ENCODE measurements around the gene SFMBT1.

The SFMBT1 gene

DNA sequence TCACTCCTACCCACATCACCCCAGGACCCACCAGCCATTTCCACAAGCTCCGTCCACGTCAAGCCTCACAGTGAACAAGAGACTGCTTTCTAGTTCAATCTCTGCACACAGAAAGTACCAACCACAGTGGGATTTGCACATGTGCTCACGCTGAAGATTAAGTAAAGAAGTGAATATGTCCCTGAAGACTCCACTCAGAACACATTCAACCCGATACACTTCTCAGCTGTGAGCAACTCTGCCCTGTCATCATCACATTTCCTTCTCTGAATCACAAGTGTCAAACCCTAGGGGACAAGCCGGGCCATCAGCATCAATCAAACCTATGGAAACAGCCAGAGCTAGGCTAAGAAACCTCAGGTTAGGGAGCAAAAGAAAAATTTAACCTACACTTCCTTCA is 150.5 kb downstream of the SFMBT1 start:
- no peak overlapping the region for H3K4me3 ChIP-seq (ENCODE audit: low read depth, low read length)
- TF ChIP-seq, protein P1, sequence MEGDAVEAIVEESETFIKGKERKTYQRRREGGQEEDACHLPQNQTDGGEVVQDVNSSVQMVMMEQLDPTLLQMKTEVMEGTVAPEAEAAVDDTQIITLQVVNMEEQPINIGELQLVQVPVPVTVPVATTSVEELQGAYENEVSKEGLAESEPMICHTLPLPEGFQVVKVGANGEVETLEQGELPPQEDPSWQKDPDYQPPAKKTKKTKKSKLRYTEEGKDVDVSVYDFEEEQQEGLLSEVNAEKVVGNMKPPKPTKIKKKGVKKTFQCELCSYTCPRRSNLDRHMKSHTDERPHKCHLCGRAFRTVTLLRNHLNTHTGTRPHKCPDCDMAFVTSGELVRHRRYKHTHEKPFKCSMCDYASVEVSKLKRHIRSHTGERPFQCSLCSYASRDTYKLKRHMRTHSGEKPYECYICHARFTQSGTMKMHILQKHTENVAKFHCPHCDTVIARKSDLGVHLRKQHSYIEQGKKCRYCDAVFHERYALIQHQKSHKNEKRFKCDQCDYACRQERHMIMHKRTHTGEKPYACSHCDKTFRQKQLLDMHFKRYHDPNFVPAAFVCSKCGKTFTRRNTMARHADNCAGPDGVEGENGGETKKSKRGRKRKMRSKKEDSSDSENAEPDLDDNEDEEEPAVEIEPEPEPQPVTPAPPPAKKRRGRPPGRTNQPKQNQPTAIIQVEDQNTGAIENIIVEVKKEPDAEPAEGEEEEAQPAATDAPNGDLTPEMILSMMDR (IDR thresholded peaks at IDR 0.05; ENCODE audit: low read depth, low read length), result no peak

DNA sequence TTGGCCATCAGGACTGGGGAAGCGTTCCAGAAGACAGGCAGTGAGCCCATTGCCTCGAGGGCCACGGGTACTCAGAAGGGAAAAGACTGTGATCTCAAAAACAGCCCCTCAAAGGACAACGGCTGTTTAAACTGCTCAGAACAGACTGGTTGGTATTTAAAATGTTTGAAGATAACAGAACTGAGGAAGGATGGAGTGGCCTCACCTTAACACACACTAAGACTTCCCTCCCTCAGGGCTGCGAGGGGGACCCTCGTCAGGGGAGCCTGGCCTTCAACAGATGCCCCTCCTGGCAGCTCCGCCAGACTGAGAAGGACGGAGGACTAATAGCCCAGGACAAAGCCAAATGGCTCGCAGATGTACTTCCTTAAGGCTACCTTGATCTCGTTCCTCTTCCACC is 151.1 kb downstream of the SFMBT1 start:
- no peak overlapping the region for H3K4me3 ChIP-seq (ENCODE audit: low read depth, low read length)

DNA sequence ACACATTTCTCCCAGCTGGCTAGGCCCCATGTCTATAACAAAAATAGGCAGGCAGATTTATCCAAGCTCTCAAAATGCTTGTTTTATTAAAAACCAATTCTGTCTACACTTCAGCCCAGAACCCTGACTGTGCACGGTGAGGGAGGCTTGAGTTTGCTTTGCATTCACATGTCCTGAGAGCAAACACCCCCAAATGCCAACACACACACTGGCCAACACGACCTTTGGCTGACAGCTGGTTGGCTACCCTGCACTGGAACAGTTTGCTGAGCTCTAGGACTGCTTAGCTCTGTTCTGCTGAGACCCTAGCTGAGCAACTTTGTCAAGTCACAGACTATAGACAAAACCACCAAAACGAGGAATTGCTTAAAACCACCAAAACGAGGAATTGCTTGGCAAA is 152.2 kb downstream of the SFMBT1 start:
- TF ChIP-seq, protein P1 (IDR thresholded peaks at IDR 0.05; ENCODE audit: low read depth, low read length), result no peak
- H3K4me3 ChIP-seq (ENCODE audit: low read depth, low read length), result no peak overlapping the region

More for the DNA sequence above, 151.1 kb downstream of the SFMBT1 start:
- TF ChIP-seq, protein P1 (IDR thresholded peaks at IDR 0.05; ENCODE audit: low read depth, low read length), result no peak

DNA sequence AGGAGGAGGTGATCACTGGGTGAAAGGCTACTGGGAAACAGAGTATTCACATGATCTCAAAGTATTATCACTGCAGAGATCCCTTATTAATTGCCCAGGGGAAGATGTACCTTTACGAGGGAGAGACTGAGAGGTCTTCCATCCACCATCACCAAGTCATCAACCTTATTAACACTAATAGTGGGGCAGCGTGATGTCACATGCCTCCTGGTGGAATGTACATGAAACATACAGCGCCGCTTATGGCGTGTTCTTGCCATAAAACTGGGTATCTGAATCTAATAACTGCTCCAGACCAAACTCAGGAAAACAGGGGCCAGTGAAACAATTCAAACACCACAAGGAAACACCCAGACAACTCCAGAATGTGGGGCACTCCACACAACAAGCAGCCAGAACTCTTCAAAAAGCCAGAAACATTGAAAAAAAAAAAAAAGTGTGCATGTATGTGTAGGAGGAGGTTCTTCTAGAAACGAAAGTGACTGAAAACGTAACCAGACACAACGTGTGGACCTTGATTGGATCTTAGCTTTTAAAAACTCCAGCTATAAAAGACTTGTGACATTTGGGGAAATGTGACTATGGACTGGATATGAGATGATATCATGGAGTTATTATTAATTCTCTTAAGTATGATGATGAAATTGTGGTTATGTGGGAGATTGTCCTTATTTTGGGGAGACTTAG is 153.1 kb downstream of the SFMBT1 start:
- H3K4me3 ChIP-seq (ENCODE audit: low read depth, low read length), result no peak overlapping the region
- TF ChIP-seq, protein P1 (IDR thresholded peaks at IDR 0.05; ENCODE audit: low read depth, low read length), result no peak

DNA sequence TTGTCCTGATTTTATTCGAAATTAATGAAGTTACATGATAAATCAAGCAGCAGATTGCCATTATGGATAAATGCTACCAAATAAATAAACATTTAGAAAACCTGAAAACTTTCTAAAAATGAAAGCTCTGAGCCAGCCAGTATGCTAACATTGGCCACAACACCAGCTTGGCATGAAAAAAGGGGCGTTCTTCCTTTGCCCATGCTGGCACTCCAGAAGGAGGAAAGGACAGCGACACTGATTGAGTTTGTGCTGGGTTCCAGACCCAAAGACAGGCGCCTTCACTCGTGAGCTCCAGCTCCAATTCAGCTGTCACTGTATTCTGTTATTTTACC is 153.6 kb downstream of the SFMBT1 start:
- H3K4me3 ChIP-seq (ENCODE audit: low read depth, low read length), result no peak overlapping the region
- TF ChIP-seq, protein P1 (IDR thresholded peaks at IDR 0.05; ENCODE audit: low read depth, low read length), result no peak

DNA sequence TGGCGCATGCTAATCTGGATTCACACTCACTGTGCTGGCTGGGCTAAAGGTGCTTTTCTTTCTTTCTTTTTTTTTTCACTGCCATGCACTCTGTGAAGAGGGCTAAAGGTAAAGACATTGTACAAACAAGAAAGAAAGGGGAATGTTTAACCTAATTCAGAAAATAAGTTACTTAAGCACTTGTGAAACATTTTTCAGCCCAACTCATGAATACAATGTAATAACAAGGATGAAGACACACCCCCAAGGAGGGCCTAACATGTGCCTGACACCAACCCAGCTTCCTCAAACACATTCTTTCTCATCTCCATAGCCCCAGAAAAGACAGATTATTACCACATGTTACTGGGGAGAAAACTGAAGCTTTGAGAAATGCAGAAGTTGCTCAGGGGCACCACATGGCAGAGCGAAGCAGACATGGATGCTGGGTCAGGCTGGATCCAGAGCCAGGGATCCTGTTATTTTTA is 154.2 kb downstream of the SFMBT1 start:
- TF ChIP-seq, protein P1 (IDR thresholded peaks at IDR 0.05; ENCODE audit: low read depth, low read length), result no peak

DNA sequence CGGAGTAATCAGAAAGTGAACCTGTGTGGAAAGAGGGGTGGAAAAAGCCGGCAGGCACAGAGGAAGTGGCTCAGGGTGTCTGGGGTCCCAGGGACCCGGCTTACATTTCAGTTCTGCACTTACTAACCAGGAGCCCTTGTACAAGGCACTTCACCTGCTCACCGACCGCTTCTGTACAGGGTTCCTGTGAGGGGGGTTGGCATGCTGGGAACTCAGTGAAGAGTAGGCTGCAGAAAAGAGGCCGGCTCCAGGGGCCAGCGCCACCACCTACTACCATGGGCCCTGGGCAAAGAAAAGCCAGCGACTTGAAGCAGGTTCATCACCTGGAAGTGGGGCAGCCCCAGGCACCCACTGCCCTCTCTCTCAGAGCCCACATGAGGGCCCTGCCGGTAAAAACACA is 154.7 kb downstream of the SFMBT1 start:
- TF ChIP-seq, protein P1 (IDR thresholded peaks at IDR 0.05; ENCODE audit: low read depth, low read length), result no peak
- H3K4me3 ChIP-seq (ENCODE audit: low read depth, low read length), result no peak overlapping the region

More for the DNA sequence above, 154.2 kb downstream of the SFMBT1 start:
- no peak overlapping the region for H3K4me3 ChIP-seq (ENCODE audit: low read depth, low read length)

All from WI38 (cell line).